Kasumi-1 (cell line): Measurements from ENCODE around the gene SH3GL2.

Source experiments
- DNase-seq, 2 experiments: peaks; one replicate each; lab custom pipeline; 2025; lab: John Stamatoyannopoulos, UW

Gene SH3GL2

DNA sequence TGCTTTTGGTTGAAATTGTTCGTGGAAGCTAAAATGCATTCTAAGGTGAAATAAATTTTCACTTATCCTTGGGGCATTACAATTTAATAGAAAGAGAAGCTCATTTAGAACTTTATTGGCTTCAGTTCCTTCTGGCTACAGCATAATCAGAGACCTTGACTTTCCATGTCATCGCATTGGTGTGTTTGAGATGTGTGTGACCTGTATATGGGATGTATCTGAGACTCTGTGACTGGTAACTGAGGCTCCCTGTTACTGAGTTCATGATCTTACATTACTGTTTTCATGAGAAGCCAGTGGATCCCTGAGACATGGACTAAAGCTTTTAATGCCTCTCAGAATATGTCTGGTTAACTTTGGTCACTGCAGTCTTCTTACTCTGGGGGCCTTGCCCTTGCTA lies 32.5 kb downstream of the SH3GL2 start:
- DNase-seq, result no peak

DNA sequence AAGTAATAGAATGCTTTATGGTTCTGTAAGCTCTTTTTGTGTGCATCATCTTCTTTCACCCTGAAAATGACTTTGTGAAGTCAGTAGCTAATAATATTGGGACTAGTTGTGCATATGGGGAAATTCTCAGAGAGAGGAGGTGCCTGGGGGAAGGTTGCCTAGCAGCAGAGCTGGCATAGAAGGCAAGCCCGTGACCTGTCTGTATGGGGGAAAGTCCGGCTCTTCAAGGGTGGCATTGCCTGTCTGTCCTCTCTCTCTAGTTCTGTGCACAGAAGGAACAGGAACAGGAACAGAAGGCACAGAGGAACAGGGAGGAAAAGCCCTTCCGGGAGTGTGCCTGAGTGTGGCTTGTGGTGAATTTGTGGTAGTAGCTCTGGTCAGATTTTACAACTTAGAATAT lies 33.1 kb downstream of the SH3GL2 start:
- DNase-seq, result no peak

DNA sequence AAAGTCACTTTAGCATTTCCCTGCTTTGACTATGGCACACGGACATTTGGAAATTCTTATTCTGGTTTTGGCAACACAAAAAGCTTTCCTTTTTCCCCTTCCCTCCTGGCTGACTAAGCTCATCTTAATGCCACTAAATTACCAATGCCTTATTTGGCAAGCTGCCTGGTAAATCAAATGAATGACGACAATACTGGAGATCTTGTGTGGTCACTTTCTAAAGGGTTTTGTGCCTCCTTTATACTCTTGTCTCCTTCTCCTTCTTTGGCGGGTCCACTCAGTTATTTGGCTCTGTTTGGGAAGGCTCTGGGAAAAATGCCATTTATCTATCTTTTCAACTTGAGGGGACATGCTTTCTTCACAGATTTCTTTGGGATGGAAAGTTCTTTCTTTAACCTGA lies 34.9 kb downstream of the SH3GL2 start:
- no peak for DNase-seq

DNA sequence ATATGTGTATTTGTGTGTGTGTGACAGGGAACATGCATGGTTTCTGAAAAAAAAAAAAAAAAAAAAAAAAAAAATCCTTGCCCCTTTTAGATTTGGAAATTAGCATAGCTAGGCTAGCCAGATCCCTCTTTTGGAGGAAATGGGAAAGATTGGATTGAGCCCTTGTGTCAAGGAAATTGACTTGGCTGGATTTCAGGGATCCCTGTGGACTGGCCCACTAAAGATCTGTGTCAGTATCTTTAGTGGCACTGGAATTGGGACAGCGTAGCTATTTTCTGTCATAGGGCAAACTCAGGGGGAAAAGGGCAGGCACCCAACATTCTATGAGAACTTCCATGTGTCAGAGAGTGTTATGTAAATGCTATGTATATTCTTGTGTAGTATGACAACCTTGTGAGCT lies 35.4 kb downstream of the SH3GL2 start:
- DNase-seq, result no peak

DNA sequence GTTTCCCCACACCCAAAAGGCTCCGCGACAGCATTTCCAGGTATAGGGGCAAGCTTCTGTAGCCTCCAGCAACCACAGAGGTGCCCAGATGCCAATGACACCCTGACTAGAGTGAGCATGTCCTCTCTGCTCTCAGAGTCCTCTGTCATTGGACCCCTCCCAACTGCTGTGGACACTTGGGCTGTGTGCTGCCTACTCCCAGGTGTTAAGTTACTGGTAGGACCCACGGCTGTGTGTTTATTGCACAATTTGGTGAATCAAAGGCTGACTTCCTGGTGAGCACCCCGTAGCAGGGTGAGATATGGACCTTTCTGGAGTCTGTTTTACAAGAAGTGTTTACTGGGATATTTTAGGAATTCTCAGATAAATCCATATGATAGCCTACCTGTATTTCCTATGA lies 36.0 kb downstream of the SH3GL2 start:
- no peak for DNase-seq

DNA sequence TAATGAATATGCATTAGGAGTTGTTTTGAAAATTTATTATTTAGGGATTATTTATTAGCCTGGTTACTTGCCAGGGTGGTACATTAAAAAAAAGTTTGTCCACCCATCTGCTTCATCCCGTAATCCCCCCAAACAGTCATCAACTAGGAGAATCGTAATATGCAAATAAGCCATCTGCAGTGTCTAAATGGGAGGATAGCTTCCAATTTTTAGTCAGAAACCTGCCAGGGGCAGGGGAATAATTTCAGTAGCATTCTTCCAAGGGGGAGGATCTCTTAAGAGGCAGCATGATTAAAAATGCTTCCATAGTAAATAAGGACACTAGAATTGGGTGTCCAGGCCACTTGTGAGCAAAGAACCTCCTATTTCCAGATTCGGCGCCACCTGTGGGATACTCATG lies 43.3 kb downstream of the SH3GL2 start:
- DNase-seq, result no peak

- no peak for DNase-seq
Measured at GRCh38 chr9:17622749-17623148, 43.9 kb downstream of the SH3GL2 start.

- DNase-seq, result no peak
Measured at GRCh38 chr9:17623965-17624364, 45.1 kb downstream of the SH3GL2 start.

DNA sequence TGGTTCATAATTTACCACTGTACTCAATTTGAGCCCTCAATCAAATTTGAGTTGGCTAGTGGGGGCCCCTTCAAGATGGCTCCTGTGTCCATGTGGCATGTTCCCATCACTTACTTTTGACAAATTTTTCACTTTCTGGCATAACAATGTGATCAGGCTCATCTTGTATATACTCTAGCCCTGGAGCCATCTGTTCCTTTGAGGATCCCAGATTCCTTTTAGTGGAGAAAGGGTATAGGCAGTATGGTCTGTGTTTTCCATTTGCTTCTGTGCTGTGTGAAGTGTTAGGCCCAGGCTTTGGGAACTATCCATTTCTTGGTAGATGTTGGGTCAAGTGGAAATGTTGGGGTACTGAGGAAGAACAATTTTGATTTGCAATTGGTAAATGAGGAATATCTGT lies 45.7 kb downstream of the SH3GL2 start:
- no peak for DNase-seq

DNA sequence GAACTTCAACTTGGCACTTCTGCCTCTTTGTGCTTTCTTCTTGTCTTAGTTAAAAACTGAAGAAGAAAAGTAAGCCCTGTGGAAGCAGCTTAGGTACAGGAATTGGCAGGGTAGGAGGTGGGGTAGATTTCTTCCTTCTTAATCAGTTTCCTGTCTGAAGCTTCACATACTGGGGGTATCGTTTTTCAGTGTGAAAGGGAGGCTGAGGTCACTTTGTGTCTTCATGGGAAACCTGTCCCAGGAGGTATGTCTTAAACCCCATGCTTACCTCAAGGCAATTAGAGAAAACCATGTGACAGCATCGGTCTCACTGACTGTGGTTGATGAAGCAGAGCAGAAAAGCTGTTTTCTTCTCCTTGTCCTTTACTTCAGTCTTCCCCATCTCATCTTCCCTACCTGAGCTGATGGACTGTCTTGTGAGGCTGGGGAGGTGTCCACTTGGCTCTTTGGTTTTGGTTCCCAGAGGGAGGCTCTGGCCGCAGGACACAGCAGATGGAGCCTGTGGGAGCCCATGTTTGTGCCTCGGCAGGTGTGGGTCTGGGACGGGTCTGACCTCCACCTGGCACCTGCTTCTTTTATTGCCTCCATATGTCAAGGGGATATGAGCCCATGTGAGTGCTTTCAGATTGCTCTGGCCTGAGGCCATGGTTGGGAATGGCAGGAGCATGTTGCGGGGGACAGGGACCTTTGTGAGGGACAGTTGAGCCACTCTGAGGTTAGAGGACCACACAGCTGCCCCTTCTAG lies 47.0 kb downstream of the SH3GL2 start:
- DNase-seq, result no peak

DNA sequence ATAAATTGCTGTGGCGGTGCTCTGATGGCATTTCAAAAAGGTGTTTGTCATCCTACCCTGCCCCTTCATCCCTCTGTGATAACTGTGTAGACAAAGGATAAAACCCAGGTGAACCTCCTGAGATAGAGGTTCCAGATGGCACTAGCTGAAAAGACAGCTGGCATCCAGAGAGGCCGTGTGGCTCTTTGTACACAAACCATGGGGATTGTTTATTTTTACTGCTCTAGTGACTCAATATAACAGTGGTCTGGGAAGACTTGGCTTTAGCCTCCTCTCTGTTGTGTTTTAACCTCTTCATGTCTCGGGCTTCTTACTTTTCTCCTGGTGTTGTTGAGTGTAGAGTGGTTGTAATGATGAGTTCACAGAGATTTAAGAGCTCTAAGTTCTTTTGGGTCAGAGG lies 48.8 kb downstream of the SH3GL2 start:
- DNase-seq, result no peak

- no peak for DNase-seq
Measured at GRCh38 chr9:17628624-17629023, 49.8 kb downstream of the SH3GL2 start.

DNA sequence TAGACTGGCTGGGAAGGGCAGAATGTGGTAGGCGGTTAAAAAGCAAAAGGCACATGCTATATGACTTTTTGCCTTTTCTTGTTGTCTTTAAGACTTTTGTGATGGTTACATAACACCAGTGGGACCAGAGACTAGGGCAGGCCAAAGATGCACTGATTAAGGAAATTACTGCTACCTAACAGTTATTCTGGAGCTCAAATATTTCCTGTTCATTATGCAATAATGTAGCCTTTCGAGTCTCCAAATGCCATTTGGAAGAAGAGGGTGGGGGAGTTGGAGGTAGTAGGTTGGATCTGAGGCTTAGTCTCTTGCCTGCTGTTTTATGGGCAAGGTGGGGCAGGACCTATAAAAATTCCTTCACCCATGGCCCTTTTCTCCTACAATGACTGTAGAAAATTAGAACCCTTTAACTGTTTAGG lies 51.7 kb downstream of the SH3GL2 start:
- DNase-seq, result no peak

GRCh38 chr9:17631396-17631795 lies 52.5 kb downstream of the SH3GL2 start:
- DNase-seq, result no peak

DNA sequence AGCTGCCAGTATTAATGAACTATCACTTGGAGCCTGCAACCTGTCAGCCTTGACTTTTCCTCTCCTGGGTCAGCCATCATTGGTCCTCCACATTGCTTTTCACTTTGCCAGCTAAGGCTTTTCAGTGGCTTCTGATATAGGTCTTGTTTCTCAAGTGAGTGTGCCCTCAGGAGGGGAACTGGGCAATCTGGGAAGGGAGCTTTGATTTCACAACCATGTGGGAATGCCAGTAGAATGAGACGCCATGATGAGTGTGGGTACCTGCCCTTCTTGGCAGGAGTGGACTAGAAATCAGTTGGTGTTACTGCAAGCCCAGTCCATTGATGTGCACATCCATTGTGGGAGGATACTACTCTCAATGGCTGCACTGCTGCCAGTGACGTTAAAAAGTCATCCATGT lies 54.1 kb downstream of the SH3GL2 start:
- no peak for DNase-seq

DNA sequence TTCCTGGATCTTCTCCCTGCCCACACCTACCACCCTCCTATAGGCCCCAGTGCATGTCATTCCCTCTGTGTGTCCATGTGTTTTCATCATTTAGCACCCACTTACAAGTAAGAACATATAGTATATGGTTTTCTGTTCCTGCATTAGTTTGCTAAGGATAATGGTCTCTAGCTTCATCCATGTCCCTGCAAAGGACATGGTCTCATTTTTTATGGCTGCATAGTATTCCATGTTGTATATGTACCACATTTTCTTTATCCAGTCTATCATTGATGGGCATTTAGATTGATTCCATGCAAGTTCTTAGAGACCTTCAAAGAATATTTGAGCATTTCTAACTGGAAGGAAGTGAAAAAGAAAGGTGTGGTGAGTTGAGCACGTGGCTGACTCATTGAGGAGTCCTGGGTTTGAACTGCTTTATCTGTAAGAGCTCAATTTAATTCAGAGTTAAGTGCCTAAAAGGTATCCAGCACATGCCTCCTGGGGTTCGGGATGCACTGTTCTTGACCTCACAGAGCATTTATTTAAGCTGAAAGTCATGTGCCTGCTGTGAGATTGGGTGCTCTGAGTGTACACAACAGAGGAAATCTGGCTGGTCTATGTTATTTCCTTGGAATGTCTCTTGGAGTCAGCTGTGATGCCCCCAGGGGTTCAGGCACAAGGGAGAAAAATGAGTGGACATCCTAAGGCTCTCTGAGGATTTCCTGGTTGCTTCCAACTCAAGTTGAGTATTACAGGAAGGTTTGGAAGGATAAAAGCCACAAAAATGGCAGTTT lies 56.4 kb downstream of the SH3GL2 start:
- DNase-seq, result no peak

DNA sequence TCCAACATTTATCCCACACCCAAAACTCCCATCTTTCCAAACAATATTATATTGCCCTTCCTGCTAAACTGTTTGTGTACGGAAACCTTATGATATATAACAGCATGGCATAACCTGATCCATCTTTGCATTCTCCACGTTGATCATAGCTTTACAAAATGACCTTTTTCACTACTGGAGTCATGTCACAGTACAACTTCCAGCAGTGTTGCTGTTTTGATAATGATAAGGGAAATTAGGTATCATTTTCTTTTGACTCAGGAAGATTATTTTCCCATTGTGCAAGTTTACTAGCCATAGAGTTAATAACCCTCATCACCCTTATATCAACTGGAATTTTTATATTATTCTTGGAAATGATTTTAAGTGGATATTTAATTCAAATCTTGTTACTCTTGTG lies 57.5 kb downstream of the SH3GL2 start:
- no peak for DNase-seq

DNA sequence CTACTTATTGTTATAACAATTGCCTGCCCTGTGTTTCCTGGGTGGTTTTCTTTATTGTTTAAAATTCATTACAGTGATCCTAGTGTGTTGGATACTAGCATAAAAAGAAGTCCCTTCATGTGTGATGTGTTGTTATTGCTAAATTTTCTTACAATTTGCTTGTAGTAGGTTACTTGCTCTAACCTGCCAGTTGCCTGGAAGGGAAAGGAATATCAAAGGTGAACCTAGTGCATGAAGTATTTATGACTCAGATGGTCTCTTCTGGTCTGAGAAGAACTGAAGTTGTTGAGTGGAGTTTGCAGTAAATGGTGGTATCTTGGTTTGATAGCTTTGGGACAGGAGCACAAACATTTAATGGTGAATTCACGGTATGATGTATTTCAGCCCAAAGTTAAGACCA lies 58.0 kb downstream of the SH3GL2 start:
- no peak for DNase-seq

- DNase-seq, result no peak
Measured at GRCh38 chr9:17637229-17637628, 58.4 kb downstream of the SH3GL2 start.

- DNase-seq, result no peak
Measured at GRCh38 chr9:17648516-17648915, 69.7 kb downstream of the SH3GL2 start.

GRCh38 chr9:17651725-17652124 lies 72.9 kb downstream of the SH3GL2 start:
- DNase-seq, result no peak

- no peak for DNase-seq
Measured at GRCh38 chr9:17653947-17654465, 75.1 kb downstream of the SH3GL2 start.

GRCh38 chr9:17656889-17657288 lies 78.0 kb downstream of the SH3GL2 start:
- no peak for DNase-seq
